Neuronal stem cell (in vitro differentiated cells): ENCODE measurements around the gene ZFP3.
"Not testable (repeated sequence)": the region's sequence is repeated elsewhere in the genome, so short reads cannot be mapped to it uniquely, and the experiment has no call there.

Source experiments
- DNase-seq: peaks from one replicate; pipeline ENCODE4 v3.0.0-alpha.2; 2013; ENCODE audit warnings: low spot score
- H2AFZ ChIP-seq: one replicate; pipeline ENCODE4 v1.6.1; 2013; ENCODE audit warnings: mild to moderate bottlenecking, low read length, inconsistent platforms
- H2AK5ac ChIP-seq: 2 replicates; pipeline ENCODE4 v1.6.1; 2013; ENCODE audit warnings: low read depth, mild to moderate bottlenecking, inconsistent platforms, low read length, moderate library complexity, mixed read lengths
- H2BK120ac ChIP-seq: 2 replicates; pipeline ENCODE4 v1.6.1; 2013; ENCODE audit warnings: low read depth, mild to moderate bottlenecking, inconsistent platforms, low read length, moderate library complexity, mixed read lengths
- H2BK12ac ChIP-seq: one replicate; pipeline ENCODE4 v1.6.1; 2013; ENCODE audit warnings: low read length, inconsistent platforms
- H2BK15ac ChIP-seq: 2 replicates; pipeline ENCODE4 v1.6.1; 2013; ENCODE audit warnings: mild to moderate bottlenecking, low read length, inconsistent platforms, mixed read lengths
- H2BK5ac ChIP-seq: one replicate; pipeline ENCODE4 v1.6.1; 2013; ENCODE audit warnings: inconsistent platforms, mild to moderate bottlenecking, low read length, moderate library complexity
- H3K14ac ChIP-seq: one replicate; pipeline ENCODE4 v1.6.1; 2013; ENCODE audit warnings: low read length, inconsistent platforms
- H3K18ac ChIP-seq: 2 replicates; pipeline ENCODE4 v1.6.1; 2013; ENCODE audit warnings: low read length, inconsistent platforms
- H3K23ac ChIP-seq: 2 replicates; pipeline ENCODE4 v1.6.1; 2013; ENCODE audit warnings: low read depth, mild to moderate bottlenecking, mixed read lengths, low read length, inconsistent platforms; ENCODE audit not compliant: poor library complexity
- H3K27ac ChIP-seq: replicated peaks from 3 replicates; pipeline ENCODE4 v1.5.1; 2013; ENCODE audit warnings: low read length, inconsistent platforms
- H3K27me3 ChIP-seq, 3 experiments: 2 replicates each; pipeline ENCODE4 v1.6.1; 2013; ENCODE audit warnings: low read length in 3 of 3, mild to moderate bottlenecking in 2 of 3, inconsistent platforms in 1 of 3, low read depth in 1 of 3, mixed read lengths in 1 of 3, moderate library complexity in 1 of 3; ENCODE audit not compliant: control insufficient read depth in 3 of 3, insufficient read depth in 3 of 3
- H3K36me3 ChIP-seq, 2 donors: replicated peaks in 1 of 2; 2 replicates each; pipeline ENCODE4 v1.6.1; 2013; ENCODE audit warnings: low read length in 2 of 2; ENCODE audit not compliant: control insufficient read depth in 2 of 2, insufficient read depth in 2 of 2
- H3K4ac ChIP-seq: 2 replicates; pipeline ENCODE4 v1.6.1; 2013; ENCODE audit warnings: inconsistent platforms, mild to moderate bottlenecking, low read length, moderate library complexity
- H3K4me1 ChIP-seq, 2 donors: 1 replicate in 1 of 2; 2 replicates in 1 of 2; pipeline ENCODE4 v1.6.1; 2013; ENCODE audit warnings: low read length in 2 of 2, low read depth in 1 of 2; ENCODE audit not compliant: control insufficient read depth in 2 of 2, insufficient read depth in 1 of 2
- H3K4me2 ChIP-seq: one replicate; pipeline ENCODE4 v1.6.1; 2013; ENCODE audit warnings: mild to moderate bottlenecking, low read length, inconsistent platforms; ENCODE audit not compliant: insufficient read depth, poor library complexity, severe bottlenecking
- H3K4me3 ChIP-seq, 2 donors: 2 replicates each; pipeline ENCODE4 v1.5.1; 2013; ENCODE audit warnings: low read length in 2 of 2, mild to moderate bottlenecking in 2 of 2, inconsistent platforms in 1 of 2, moderate library complexity in 1 of 2
- H3K79me1 ChIP-seq: one replicate; pipeline ENCODE4 v1.6.1; 2013; ENCODE audit warnings: low read depth, mild to moderate bottlenecking, inconsistent platforms, low read length, moderate library complexity
- H3K9ac ChIP-seq: one replicate; pipeline ENCODE4 v1.6.1; 2013; ENCODE audit warnings: mild to moderate bottlenecking, low read depth, low read length, inconsistent platforms; ENCODE audit not compliant: poor library complexity
- H3K9me3 ChIP-seq, 2 donors: replicated peaks in 1 of 2; 2 replicates each; pipeline versions ENCODE3 to v1.6.1; 2013; ENCODE audit warnings: low read length in 2 of 2, mild to moderate bottlenecking in 2 of 2, inconsistent platforms in 1 of 2, low read depth in 1 of 2, mixed read lengths in 1 of 2, moderate library complexity in 1 of 2; ENCODE audit not compliant: control insufficient read depth in 2 of 2, insufficient read depth in 1 of 2
- H4K8ac ChIP-seq: one replicate; pipeline ENCODE4 v1.6.1; 2013; ENCODE audit warnings: low read depth, mild to moderate bottlenecking, inconsistent platforms, low read length, moderate library complexity
- H4K91ac ChIP-seq: one replicate; pipeline ENCODE4 v1.6.1; 2013; ENCODE audit warnings: low read length, low read depth, mild to moderate bottlenecking, inconsistent platforms; ENCODE audit not compliant: poor library complexity
- WGBS, 2 donors: extraction: QIAGEN DNeasy Blood & Tissue Kit; methylation state at CpG; one replicate each; pipeline ENCODE4 v1.1.7; 2013; ENCODE audit warnings: missing lambda C conversion rate in 2 of 2, mixed read lengths in 1 of 2; ENCODE audit not compliant: insufficient read length in 2 of 2, insufficient replicate concordance in 1 of 2; ENCODE audit errors: extremely low coverage in 2 of 2; 5-methylcytosine and 5-hydroxymethylcytosine counted together

The ZFP3 gene

DNA sequence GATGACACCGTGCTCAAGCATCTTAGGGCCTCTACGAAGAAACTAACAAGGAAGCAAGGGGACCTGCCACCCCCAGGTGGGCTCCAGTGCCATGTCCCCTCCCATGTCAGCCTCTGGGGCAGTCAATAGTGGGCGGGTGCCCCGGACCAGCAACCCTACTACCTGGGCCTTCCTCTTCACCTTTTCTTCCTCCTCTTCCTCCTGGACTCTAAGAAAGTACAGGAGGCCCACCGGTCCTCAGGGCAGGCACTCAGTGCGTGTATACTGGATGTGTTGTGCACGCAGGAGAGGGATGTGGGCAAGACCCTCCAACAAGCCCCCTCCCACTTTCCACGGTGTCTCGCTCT, 59.9 kb downstream of the ZFP3 start:
- DNase-seq, H3K36me3 ChIP-seq: not testable (repeated sequence)

GRCh38 chr17:5138616-5139457, 60.6 kb downstream of the ZFP3 start:
- peaks cover 0 to 4% (median 0%) of the 10 kb centered on the region in 3 experiments for H3K27me3 ChIP-seq
- no peaks in the 10 kb centered on the region for H3K36me3 ChIP-seq
- no peak overlapping the region for H4K91ac ChIP-seq
- no peak overlapping the region for H3K4ac ChIP-seq
- no peaks in the 10 kb centered on the region for H3K79me1 ChIP-seq
- DNase-seq = no peak
- H3K4me2 ChIP-seq = no peak overlapping the region
- H2BK12ac ChIP-seq = peak overlapping the region; percentile 73
- no peaks in the 10 kb centered on the region for H3K4me1 ChIP-seq
- WGBS, 2 donors = no CpG with 5 or more reads among the region's 24 CpGs
- H3K9ac ChIP-seq = no peak overlapping the region
- no peaks in the 10 kb centered on the region for H3K9me3 ChIP-seq
- no peak overlapping the region for H3K4me3 ChIP-seq
- H2BK15ac ChIP-seq = no peak overlapping the region
- no peak overlapping the region for H3K27ac ChIP-seq
- no peak overlapping the region for H2BK5ac ChIP-seq
- peak overlapping the region; percentile 84 for H2AK5ac ChIP-seq
- H2BK120ac ChIP-seq = no peak overlapping the region
- H4K8ac ChIP-seq = no peak overlapping the region
- H3K23ac ChIP-seq = no peak overlapping the region
- peak overlapping the region; percentile 48 for H3K18ac ChIP-seq
- no peak overlapping the region for H2AFZ ChIP-seq
- peak overlapping the region; percentile 31 for H3K14ac ChIP-seq

More for the DNA sequence above, 59.9 kb downstream of the ZFP3 start:
- H3K4me3 ChIP-seq, H4K91ac ChIP-seq, H2AFZ ChIP-seq, H3K9me3 ChIP-seq, H3K18ac ChIP-seq, H2AK5ac ChIP-seq, H2BK120ac ChIP-seq, H3K79me1 ChIP-seq, H3K27me3 ChIP-seq, H3K4me2 ChIP-seq, H3K4me1 ChIP-seq, H4K8ac ChIP-seq, H3K9ac ChIP-seq, H3K27ac ChIP-seq, H3K4ac ChIP-seq, H3K14ac ChIP-seq, H2BK5ac ChIP-seq, H2BK15ac ChIP-seq, H2BK12ac ChIP-seq, H3K23ac ChIP-seq: not testable (repeated sequence)
- no CpG with 5 or more reads among the region's 9 CpGs for WGBS, 2 donors

GRCh38 chr17:5139458-5139732, 61.1 kb downstream of the ZFP3 start:
- no peak overlapping the region for H4K91ac ChIP-seq
- H4K8ac ChIP-seq = no peak overlapping the region
- no peak overlapping the region for H2AFZ ChIP-seq
- H3K27ac ChIP-seq = no peak overlapping the region
- H3K9me3 ChIP-seq = no peaks in the 10 kb centered on the region
- no peak overlapping the region for H2BK15ac ChIP-seq
- no peak overlapping the region for H2AK5ac ChIP-seq
- H3K79me1 ChIP-seq = no peaks in the 10 kb centered on the region
- no peak overlapping the region for H2BK5ac ChIP-seq
- no peak for DNase-seq
- no peaks in the 10 kb centered on the region for H3K4me1 ChIP-seq
- H3K4ac ChIP-seq = no peak overlapping the region
- no peak overlapping the region for H3K23ac ChIP-seq
- H3K9ac ChIP-seq = no peak overlapping the region
- H3K4me3 ChIP-seq = no peak overlapping the region
- no peaks in the 10 kb centered on the region for H3K36me3 ChIP-seq
- H2BK120ac ChIP-seq = no peak overlapping the region
- no peak overlapping the region for H2BK12ac ChIP-seq
- WGBS, 2 donors = no CpG with 5 or more reads among the region's 5 CpGs
- H3K27me3 ChIP-seq = peaks cover 0 to under 1% (median 0%) of the 10 kb centered on the region in 3 experiments
- H3K14ac ChIP-seq = peak overlapping the region; percentile 31
- H3K4me2 ChIP-seq = no peak overlapping the region
- H3K18ac ChIP-seq = peak overlapping the region; percentile 38

- not testable (repeated sequence) for H3K36me3 ChIP-seq, H3K14ac ChIP-seq, H3K4me2 ChIP-seq, H3K27me3 ChIP-seq, H3K9me3 ChIP-seq, H3K27ac ChIP-seq, H3K4me1 ChIP-seq, H3K23ac ChIP-seq, H2BK12ac ChIP-seq, H2BK120ac ChIP-seq, H3K79me1 ChIP-seq, H2BK5ac ChIP-seq, H2BK15ac ChIP-seq, H2AFZ ChIP-seq, H4K8ac ChIP-seq, DNase-seq, H4K91ac ChIP-seq, H3K18ac ChIP-seq, H2AK5ac ChIP-seq, H3K9ac ChIP-seq, H3K4me3 ChIP-seq, H3K4ac ChIP-seq
- WGBS, 2 donors = no CpG with 5 or more reads among the region's 18 CpGs
These were observed 64.6 kb downstream of the ZFP3 start for GRCh38 chr17:5142877-5143276.
